Measurements from ENCODE around the gene NEK11.

Gene NEK11

DNA sequence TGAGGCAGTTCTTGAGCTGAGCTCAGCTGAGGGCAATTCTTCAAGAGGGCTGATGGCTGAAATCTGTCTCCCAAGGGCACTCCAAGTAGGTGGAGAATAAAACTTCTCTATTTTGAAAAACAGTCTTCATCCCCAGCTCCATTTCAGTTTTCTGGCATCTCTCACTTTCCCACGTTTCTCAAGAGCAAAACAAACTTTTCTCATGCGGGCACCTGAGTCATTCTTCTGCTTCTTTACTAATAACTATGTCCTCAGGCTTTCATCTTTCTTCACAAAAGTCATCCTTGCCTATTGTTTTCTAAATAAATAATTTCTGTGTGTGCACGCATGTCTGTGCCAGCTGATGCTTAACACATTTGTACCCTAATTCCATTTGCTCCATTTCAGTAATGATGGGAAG is 258.8 kb downstream of the NEK11 start:
- DNase-seq (ENCODE audit: low read depth) = no peak
- no peak overlapping the region for H3K4me3 ChIP-seq (ENCODE audit: control insufficient read depth, low read depth, low read length)
- TF ChIP-seq, protein P1, sequence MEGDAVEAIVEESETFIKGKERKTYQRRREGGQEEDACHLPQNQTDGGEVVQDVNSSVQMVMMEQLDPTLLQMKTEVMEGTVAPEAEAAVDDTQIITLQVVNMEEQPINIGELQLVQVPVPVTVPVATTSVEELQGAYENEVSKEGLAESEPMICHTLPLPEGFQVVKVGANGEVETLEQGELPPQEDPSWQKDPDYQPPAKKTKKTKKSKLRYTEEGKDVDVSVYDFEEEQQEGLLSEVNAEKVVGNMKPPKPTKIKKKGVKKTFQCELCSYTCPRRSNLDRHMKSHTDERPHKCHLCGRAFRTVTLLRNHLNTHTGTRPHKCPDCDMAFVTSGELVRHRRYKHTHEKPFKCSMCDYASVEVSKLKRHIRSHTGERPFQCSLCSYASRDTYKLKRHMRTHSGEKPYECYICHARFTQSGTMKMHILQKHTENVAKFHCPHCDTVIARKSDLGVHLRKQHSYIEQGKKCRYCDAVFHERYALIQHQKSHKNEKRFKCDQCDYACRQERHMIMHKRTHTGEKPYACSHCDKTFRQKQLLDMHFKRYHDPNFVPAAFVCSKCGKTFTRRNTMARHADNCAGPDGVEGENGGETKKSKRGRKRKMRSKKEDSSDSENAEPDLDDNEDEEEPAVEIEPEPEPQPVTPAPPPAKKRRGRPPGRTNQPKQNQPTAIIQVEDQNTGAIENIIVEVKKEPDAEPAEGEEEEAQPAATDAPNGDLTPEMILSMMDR (conservative IDR thresholded peaks at IDR 0.05; ENCODE audit: control insufficient read depth, insufficient read depth, low read depth, low read length) = no peak

GRCh38 chr3:131299836-131300235 is 273.2 kb downstream of the NEK11 start:
- H3K4me3 ChIP-seq (ENCODE audit: control insufficient read depth, low read depth, low read length) = no peak overlapping the region
- no peak for DNase-seq (ENCODE audit: low read depth)
- TF ChIP-seq, protein P1 (conservative IDR thresholded peaks at IDR 0.05; ENCODE audit: control insufficient read depth, insufficient read depth, low read depth, low read length) = no peak

DNA sequence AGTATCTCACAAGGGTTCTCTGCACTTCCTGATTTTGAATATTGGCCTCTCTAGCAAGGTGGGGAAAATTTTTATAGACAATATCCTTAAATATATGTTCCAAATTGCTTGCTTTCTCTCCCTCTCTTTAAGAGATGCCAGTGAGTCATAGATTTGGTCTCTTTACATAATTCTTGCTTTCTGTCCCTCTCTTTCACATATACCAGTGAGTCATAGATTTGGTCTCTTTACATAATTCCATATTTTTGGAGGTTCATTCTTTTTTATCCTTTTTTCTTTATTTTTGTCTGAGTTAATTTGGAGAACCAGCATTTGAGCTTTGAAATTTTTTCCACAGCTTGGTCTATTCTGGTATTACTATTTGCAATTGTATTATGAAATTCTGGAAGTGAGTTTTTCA is 277.2 kb downstream of the NEK11 start:
- TF ChIP-seq, protein P1 (conservative IDR thresholded peaks at IDR 0.05; ENCODE audit: control insufficient read depth, insufficient read depth, low read depth, low read length) = no peak
- peak; percentile 33 for DNase-seq (ENCODE audit: low read depth)
- H3K4me3 ChIP-seq (ENCODE audit: control insufficient read depth, low read depth, low read length) = no peak overlapping the region

GRCh38 chr3:131304890-131305289 is 278.2 kb downstream of the NEK11 start:
- no peak for DNase-seq (ENCODE audit: low read depth)
- TF ChIP-seq, protein P1 (conservative IDR thresholded peaks at IDR 0.05; ENCODE audit: control insufficient read depth, insufficient read depth, low read depth, low read length) = no peak

DNA sequence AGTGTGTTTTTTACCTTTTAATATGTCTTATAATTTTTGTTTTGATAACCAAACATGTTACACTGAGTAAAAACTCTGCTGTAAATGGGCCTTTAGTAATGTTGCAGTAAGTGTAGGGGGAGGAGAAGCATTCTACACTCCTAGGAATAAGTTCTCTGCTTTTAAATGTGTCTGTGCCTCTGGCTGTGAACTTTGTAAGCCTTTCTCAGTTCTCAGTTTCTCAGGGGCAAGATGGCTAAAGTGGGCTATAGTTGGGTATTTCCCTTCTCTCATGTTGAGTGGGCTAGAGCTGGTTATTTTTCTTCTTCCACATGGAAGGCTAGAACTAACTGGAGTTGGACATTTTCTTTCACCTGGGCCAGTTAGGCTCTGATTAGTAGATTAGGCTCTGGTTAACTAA is 279.6 kb downstream of the NEK11 start:
- TF ChIP-seq, protein P1 (conservative IDR thresholded peaks at IDR 0.05; ENCODE audit: control insufficient read depth, insufficient read depth, low read depth, low read length) = no peak
- no peak for DNase-seq (ENCODE audit: low read depth)

More at GRCh38 chr3:131304890-131305289, 278.2 kb downstream of the NEK11 start:
- H3K4me3 ChIP-seq (ENCODE audit: control insufficient read depth, low read depth, low read length) = no peak overlapping the region

DNA sequence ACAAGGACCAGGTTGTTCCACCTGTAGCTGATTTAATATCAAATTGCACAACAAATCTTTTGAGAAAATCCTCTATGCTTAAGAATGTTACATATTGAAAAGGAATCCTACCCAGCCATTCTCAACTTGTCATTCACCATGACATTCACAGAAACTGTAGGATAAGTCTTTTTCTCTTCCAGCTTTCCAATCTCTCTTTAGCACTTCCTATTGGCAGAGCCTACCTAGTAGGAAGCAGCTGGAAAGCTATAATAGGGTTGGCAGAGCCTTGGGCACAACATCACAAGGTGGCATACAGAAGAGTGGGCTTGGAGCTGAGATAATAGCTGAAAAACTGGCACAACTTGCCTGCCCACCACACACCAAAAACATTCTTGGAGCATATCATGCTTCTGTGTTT is 287.6 kb downstream of the NEK11 start:
- H3K4me3 ChIP-seq (ENCODE audit: control insufficient read depth, low read depth, low read length) = no peak overlapping the region
- TF ChIP-seq, protein P1 (conservative IDR thresholded peaks at IDR 0.05; ENCODE audit: control insufficient read depth, insufficient read depth, low read depth, low read length) = no peak
- DNase-seq (ENCODE audit: low read depth) = no peak

More for the DNA sequence above, 279.6 kb downstream of the NEK11 start:
- H3K4me3 ChIP-seq (ENCODE audit: control insufficient read depth, low read depth, low read length) = no peak overlapping the region

GRCh38 chr3:131315162-131315561 is 288.5 kb downstream of the NEK11 start:
- DNase-seq (ENCODE audit: low read depth) = no peak
- TF ChIP-seq, protein P1 (conservative IDR thresholded peaks at IDR 0.05; ENCODE audit: control insufficient read depth, insufficient read depth, low read depth, low read length) = no peak
- no peak overlapping the region for H3K4me3 ChIP-seq (ENCODE audit: control insufficient read depth, low read depth, low read length)

Data from fibroblast of mammary gland (primary cell).